Pulmonary artery endothelial cell (primary cell): ENCODE measurements around the gene PDE8B. TPM values are rescaled to one million over a fixed set of nuclear protein-coding genes. Genes with fewer than 3 reads are reported as not detected.

ENCODE experiments used
- DNase-seq: peaks from one replicate; pipeline ENCODE4 v3.0.0-alpha.2; 2011; ENCODE audit warnings: low read depth, low spot score
- total RNA-seq: library from RNA; depleted of rRNA; stranded (reverse); fragments of >200 nt; gene quantifications from 2 replicates; pipeline ENCODE4 v1.2.3, GENCODE V29; 2014

Gene PDE8B
- total RNA-seq, 1 donor from 2014 or later = not detected

DNA sequence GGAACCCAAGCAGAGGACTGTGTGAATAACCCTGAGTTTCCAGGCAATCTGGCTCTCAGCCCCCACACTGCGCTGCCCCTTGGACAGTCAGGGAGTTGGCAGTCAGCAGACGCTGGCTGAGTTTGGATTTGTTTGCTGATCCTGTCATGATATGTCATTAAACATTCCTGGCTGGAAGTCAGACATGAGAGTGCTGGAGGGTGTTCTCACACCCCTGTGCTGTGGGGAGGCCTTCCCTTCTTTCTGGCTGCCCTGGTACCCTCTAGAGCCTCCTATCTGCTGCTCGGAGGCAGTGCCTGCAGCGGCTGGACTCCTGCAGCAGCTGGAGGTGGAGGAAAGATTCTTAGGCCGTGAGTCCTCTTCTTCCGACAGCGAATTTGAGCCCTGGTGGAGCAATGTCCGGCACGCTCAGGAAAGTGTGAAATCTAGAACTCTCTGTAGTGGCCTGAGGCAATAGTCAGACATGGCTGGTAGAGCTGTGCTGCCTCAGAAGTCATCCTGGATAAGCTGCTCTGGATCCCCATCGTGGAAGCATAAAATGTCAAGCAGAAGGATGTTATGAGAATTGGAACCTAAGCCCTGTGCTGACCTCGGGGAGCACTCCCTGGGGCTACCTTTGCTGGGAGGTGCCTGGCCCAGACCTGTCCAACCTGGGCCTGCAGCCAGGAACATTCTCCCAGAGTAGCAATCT, 72.0 kb downstream of the PDE8B start:
- no peak for DNase-seq

GRCh38 chr5:77285251-77285841, 74.9 kb downstream of the PDE8B start:
- DNase-seq = no peak

DNA sequence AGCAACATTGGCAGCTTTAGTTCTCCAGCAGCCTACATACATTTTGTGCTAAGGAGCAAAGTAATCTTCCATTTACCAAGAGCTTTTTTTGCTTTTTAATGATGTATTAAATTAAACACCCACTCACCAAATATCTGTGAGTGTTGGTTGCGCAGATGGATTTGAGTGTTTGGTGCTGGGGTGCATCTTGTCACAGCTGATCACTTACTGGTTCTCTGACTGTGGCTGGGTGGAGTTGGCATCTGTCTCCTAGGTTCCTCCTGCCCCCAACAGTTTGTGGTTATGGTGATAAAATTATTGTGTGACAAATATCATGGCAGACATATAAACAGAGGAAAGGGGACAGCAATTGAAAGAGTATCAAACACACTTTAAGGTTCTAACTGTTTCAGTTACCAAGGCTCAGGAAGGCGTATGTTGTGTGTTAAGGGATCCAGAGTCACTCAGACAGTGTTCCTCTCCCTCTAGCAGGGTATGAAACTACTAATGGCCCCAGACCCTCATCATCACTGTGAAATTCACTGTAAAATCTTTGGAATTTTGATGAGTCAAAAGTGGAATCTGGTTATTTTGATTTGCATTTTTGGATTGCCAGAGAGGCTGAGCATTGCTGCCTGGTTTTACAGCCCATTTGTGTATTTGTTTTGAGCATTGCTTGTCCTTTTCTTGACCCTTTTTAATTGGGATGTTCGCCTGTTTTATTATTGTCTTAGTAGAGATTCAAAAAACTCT, 81.7 kb downstream of the PDE8B start:
- DNase-seq = no peak

GRCh38 chr5:77294185-77294584, 83.7 kb downstream of the PDE8B start:
- DNase-seq = no peak

DNA sequence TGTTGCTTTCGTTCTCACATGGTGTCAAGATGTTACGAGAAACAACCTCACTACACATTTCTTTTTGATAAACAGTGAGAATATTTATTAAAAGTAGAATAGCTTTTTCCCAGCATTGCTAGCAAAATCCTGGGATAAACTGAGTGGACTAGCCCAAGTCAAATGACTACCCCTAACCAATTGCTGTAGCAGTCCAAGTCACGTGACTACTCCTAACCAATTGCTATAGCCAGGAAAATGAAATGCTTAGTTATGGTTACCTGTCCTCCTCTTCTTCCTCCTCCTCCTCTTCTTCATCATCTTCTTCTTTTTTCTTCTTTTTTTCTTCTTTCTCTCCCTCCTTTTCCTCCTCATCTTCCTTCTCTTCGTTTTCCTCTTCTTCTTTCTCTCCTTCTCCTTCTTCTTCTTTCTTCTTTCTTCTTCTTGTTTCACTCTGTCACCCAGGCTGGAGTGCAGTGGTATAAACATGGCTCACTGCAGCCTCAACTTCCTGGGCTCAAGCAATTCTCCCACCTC, 85.4 kb downstream of the PDE8B start:
- no peak for DNase-seq

DNA sequence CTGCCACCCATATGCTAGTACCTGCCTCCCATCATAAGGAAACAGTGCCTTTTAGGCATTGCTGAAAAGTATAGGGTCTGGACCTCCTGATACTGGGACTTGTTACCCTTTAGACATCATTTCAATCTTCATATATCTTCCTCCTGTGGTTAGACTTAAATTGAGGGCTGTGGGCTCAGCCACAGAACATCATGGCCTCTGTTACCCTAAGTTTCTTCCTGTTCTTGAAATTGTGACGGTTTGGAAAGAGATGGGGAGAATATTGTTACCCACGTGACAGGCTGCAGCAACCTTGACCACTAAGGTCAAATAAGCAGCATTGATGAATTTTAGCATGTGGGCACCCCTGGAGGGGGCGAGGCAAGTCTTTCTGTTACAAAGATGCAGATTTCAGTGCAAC, 87.7 kb downstream of the PDE8B start:
- no peak for DNase-seq

GRCh38 chr5:77300451-77300850, 90.0 kb downstream of the PDE8B start:
- DNase-seq = no peak

DNA sequence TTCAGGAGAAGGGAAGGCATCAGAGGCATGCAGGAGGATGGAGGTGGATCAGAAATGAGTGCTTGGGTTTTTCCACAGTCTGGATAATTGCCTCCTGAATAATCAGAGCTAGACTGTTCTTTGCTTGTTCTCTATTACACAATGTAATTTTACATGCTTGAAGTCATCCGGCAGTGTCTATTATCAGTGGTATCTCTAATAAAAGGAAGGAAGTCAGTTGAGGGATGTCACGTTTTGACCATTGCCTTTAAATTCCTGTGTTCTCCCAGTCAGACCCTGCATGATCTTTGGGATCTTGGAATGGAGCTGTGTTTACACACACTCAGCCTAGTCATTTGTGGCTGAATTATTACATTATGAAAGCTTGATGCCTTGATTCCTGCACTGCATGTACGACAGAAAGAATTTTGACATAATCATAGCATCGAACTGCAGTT, 91.0 kb downstream of the PDE8B start:
- no peak for DNase-seq

- no peak for DNase-seq
Observed at GRCh38 chr5:77302247-77302646, 91.8 kb downstream of the PDE8B start.

- DNase-seq = no peak
Observed at GRCh38 chr5:77302653-77303052, 92.2 kb downstream of the PDE8B start.

DNA sequence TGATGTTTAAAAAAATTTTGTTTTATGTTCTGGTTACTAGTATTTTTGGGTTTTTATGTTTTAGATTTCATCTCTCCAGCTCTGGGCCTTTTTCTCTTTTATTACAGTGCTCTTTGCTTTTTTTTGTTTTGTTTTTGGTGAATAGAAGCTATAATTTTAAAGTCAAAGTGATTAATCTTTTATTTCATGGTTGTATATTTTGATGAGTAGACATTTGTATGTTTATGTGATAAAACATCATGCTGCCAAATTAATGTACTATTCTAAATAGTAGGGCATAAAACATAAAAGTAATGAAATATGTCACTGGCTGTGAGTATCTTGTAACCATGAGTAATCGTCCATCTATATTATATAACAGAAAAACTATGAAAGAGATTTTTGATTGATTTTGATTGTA, 93.9 kb downstream of the PDE8B start:
- DNase-seq = no peak

DNA sequence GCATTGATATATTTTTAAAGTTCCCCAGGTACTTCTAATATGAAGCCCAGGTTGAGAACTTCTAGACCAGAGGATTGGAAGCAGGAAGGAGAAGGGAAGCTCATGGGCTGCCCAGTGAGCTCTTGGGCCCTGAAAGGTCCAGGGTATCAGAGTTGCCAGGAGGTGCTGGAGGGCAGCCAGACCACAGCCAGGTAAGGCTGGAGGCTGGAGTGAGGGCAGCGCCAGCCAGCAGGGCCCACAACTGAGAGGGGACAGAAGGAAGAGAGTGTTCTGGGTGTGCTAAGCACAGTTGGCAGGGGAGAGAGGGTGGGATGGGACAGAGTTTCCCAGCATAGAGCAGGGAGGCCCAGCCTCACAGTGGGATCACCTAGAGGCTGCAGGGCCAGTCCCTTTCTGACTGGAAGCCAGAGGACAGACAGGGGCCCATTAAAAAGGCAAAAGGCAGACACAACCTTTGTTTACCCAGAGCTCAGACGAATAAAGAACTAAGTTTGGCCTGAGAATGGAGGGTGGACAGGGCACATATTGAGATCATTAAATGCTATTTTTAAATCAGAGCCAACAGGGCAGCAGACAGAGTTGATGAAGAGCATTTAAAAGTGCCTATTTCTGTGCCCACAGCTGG, 94.9 kb downstream of the PDE8B start:
- DNase-seq = no peak

DNA sequence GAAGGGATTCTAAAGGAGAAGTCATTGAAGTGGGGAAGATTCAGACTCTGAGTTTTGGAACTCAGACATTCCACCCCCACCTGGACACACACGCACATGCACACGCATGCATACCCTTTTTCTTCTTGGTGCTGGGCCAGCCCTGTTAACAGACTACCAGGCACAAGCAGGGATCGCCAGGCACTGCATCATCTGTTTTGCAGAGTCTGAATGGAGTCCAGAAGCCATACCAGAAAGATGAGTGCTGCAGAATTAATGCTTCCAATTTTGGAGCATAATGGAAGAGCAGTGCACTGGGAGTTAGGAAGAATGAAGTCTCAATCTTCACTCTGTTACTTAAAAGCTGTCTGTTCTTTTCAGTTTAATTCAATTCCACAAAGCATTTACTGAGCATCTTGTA, 95.5 kb downstream of the PDE8B start:
- DNase-seq = no peak

- DNase-seq = no peak
Observed at GRCh38 chr5:77306531-77306930, 96.1 kb downstream of the PDE8B start.

DNA sequence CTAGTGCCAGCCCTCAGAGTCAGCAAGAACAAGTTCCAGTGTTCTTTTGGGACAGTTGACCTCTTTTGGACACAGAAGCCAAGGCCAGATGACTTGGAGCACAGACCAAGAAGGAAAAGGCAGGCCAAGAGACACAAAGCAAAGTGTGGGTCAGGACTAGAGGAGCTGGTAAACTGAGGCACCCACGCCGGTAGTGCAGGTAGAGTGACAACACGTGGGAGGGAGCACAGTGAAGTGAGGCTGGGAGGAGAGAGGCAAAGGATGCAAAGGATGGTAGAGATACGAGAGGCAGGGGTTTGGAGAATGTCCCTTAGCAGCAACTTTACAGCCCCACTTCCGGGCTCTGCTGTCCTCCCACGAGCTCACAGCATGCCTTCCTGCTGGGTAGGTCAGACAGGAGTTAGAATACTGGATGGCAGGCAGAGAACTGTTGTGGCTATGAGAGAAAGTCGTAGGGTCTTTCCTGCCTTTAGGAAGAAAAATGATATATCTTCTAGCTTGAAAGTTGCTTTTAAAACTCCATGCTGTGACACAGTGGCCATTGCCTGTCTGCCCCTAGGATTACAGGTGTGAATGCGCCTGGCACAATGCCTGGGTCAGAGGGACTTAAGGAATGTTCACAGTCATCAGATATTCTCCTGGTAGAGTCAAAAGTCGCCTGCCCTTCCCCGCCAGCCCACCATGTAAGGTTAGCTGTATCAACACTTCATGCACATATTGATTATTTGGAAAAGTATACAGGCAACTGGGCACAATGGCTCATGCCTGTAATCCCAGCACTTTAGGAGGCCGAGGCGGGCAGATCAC, 97.9 kb downstream of the PDE8B start:
- DNase-seq = no peak

- no peak for DNase-seq
Observed at GRCh38 chr5:77309140-77309539, 98.7 kb downstream of the PDE8B start.

- no peak for DNase-seq
Observed at GRCh38 chr5:77310494-77311213, 100.2 kb downstream of the PDE8B start.

DNA sequence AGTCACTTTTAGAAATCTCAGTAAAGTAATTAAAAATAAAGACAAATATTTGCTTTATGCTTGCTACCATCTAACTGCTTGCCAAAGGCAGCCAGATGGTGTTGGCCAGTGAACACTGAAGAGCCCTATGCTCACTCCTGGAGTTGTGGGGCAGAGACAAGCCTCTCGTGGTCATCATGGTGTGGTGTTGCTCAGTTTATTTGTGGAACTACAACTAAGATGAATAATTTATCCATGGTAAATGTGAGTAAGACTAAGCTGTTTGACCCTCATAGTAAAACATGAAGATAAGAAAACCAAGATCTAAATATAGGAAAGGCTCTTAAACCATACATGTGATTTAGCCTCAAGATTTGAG, 100.7 kb downstream of the PDE8B start:
- no peak for DNase-seq

- no peak for DNase-seq
Observed at GRCh38 chr5:77312413-77312812, 101.9 kb downstream of the PDE8B start.

- no peak for DNase-seq
Observed at GRCh38 chr5:77316871-77317661, 106.6 kb downstream of the PDE8B start.
